HEK293 (cell line): ENCODE data around the gene DEPDC5.
A peak's percentile ranks its signal among the peaks of the same experiment; 100 is the strongest.

ENCODE experiments used
- CTCF ChIA-PET: fragments of 350-600 bp; formaldehyde crosslinking; extraction: SDS; loops from one replicate; lab custom pipeline; 2021; ENCODE audit warnings: antibody characterized with exemption; lab: Yijun Ruan, JAX
- POLR2A ChIA-PET: fragments of 300-600 bp; formaldehyde crosslinking; extraction: SDS; loops from one replicate; lab custom pipeline; 2020; ENCODE audit warnings: antibody characterized with exemption, inconsistent platforms; lab: Yijun Ruan, JAX
- H3K27ac ChIP-seq: fragments of 200-500 bp; sonication (Bioruptor generic); 2 replicates; pipeline ENCODE4 v1.5.1; 2014; ENCODE audit warnings: low read depth, low read length, control low read depth, inconsistent platforms; ENCODE audit errors: extremely low read depth
- H3K36me3 ChIP-seq, 2 experiments: fragments of 200-500 bp in 1 of 2; sonication (Bioruptor generic) in 1 of 2; 1 replicate in 1 of 2; 2 replicates in 1 of 2; pipeline ENCODE4 v1.5.1; 2014 to 2017; ENCODE audit warnings: inconsistent platforms in 2 of 2, low read length in 2 of 2; ENCODE audit not compliant: control insufficient read depth in 2 of 2, insufficient read depth in 1 of 2
- H3K4me1 ChIP-seq: fragments of 200-500 bp; sonication (Bioruptor generic); 2 replicates; pipeline ENCODE4 v1.5.1; 2014; ENCODE audit warnings: mild to moderate bottlenecking, low read length, inconsistent platforms; ENCODE audit not compliant: control insufficient read depth, insufficient read depth
- H3K4me3 ChIP-seq: 2 replicates; pipeline ENCODE4 v1.5.1; 2011; ENCODE audit warnings: low read depth, mild to moderate bottlenecking, control low read depth, low read length, moderate library complexity
- H3K9me3 ChIP-seq: fragments of 200-500 bp; sonication (Bioruptor generic); 2 replicates; pipeline ENCODE4 v1.5.1; 2014; ENCODE audit warnings: low read depth, low read length, inconsistent platforms; ENCODE audit not compliant: control insufficient read depth, insufficient read depth
- BCL11A ChIP-seq: fragments of 450-650 bp; formaldehyde crosslinking; IDR thresholded peaks from 2 replicates; pipeline ENCODE4 v1.5.1; 2016; ENCODE audit warnings: low read depth, missing biosample characterization, missing genetic modification characterization
- EGR2 ChIP-seq: fragments of 450-650 bp; formaldehyde crosslinking; IDR thresholded peaks from 2 replicates; pipeline ENCODE4 v1.5.1; 2016; ENCODE audit warnings: low read depth, missing biosample characterization, missing genetic modification characterization
- GLI4 ChIP-seq: fragments of 450-650 bp; formaldehyde crosslinking; IDR thresholded peaks from 2 replicates; pipeline ENCODE4 v1.5.1; 2016; ENCODE audit warnings: missing biosample characterization, missing genetic modification characterization
- GLIS2 ChIP-seq: fragments of 450-650 bp; formaldehyde crosslinking; IDR thresholded peaks from 2 replicates; pipeline ENCODE4 v1.5.1; 2016; ENCODE audit warnings: missing biosample characterization, missing genetic modification characterization
- SP7 ChIP-seq: fragments of 450-650 bp; formaldehyde crosslinking; IDR thresholded peaks from 2 replicates; pipeline ENCODE4 v1.5.1; 2016; ENCODE audit warnings: missing biosample characterization, missing genetic modification characterization
- ZBTB10 ChIP-seq: fragments of 450-650 bp; formaldehyde crosslinking; IDR thresholded peaks from 2 replicates; pipeline ENCODE4 v1.5.1; 2016; ENCODE audit warnings: missing biosample characterization, missing genetic modification characterization
- ZBTB17 ChIP-seq: fragments of 450-650 bp; formaldehyde crosslinking; IDR thresholded peaks from 2 replicates; pipeline ENCODE4 v1.5.1; 2016; ENCODE audit warnings: missing biosample characterization, missing genetic modification characterization
- ZFP41 ChIP-seq: fragments of 450-650 bp; formaldehyde crosslinking; IDR thresholded peaks from 2 replicates; pipeline ENCODE4 v1.5.1; 2016; ENCODE audit warnings: missing biosample characterization, missing genetic modification characterization, borderline replicate concordance
- ZNF169 ChIP-seq: fragments of 450-650 bp; formaldehyde crosslinking; IDR thresholded peaks from 2 replicates; pipeline ENCODE4 v1.5.1; 2016; ENCODE audit warnings: missing biosample characterization, missing genetic modification characterization
- ZNF174 ChIP-seq: fragments of 450-650 bp; formaldehyde crosslinking; IDR thresholded peaks from 2 replicates; pipeline ENCODE4 v1.5.0; 2017; ENCODE audit warnings: missing biosample characterization, mild to moderate bottlenecking, missing genetic modification characterization
- ZNF18 ChIP-seq: fragments of 450-650 bp; formaldehyde crosslinking; IDR thresholded peaks from 2 replicates; pipeline ENCODE4 v1.5.1; 2016; ENCODE audit warnings: missing biosample characterization, missing genetic modification characterization
- ZNF214 ChIP-seq: fragments of 450-650 bp; formaldehyde crosslinking; IDR thresholded peaks from 2 replicates; pipeline ENCODE4 v1.5.1; 2017; ENCODE audit warnings: missing biosample characterization, mild to moderate bottlenecking, missing genetic modification characterization, borderline replicate concordance
- ZNF23 ChIP-seq: fragments of 450-650 bp; formaldehyde crosslinking; IDR thresholded peaks from 2 replicates; pipeline ENCODE4 v1.5.1; 2016; ENCODE audit warnings: missing biosample characterization, missing genetic modification characterization, borderline replicate concordance
- ZNF248 ChIP-seq: fragments of 450-650 bp; formaldehyde crosslinking; IDR thresholded peaks from 2 replicates; pipeline ENCODE4 v1.5.1; 2017; ENCODE audit warnings: missing biosample characterization, missing genetic modification characterization
- ZNF292 ChIP-seq: fragments of 450-650 bp; formaldehyde crosslinking; IDR thresholded peaks from 2 replicates; pipeline ENCODE4 v1.5.1; 2016; ENCODE audit warnings: low read depth, missing biosample characterization, missing genetic modification characterization, borderline replicate concordance
- ZNF324 ChIP-seq: fragments of 450-650 bp; formaldehyde crosslinking; IDR thresholded peaks from 2 replicates; pipeline ENCODE4 v1.5.1; 2016; ENCODE audit warnings: missing biosample characterization, missing genetic modification characterization
- ZNF341 ChIP-seq: fragments of 450-650 bp; formaldehyde crosslinking; IDR thresholded peaks from 2 replicates; pipeline ENCODE4; 2016; ENCODE audit warnings: low read depth, missing biosample characterization, missing genetic modification characterization
- ZNF510 ChIP-seq: fragments of 450-650 bp; formaldehyde crosslinking; IDR thresholded peaks from 2 replicates; pipeline ENCODE4 v1.5.1; 2018; ENCODE audit warnings: mild to moderate bottlenecking, missing genetic modification characterization, missing biosample characterization; ENCODE audit not compliant: insufficient replicate concordance
- ZNF555 ChIP-seq: fragments of 450-650 bp; formaldehyde crosslinking; conservative IDR thresholded peaks from 2 replicates; pipeline ENCODE4 v1.5.1; 2017; ENCODE audit warnings: missing biosample characterization, mild to moderate bottlenecking, missing genetic modification characterization, inconsistent platforms
- ZNF571 ChIP-seq: fragments of 450-650 bp; formaldehyde crosslinking; IDR thresholded peaks from 2 replicates; pipeline ENCODE4 v1.5.0; 2017; ENCODE audit warnings: missing biosample characterization, missing genetic modification characterization
- ZNF585B ChIP-seq: fragments of 450-650 bp; formaldehyde crosslinking; IDR thresholded peaks from 2 replicates; pipeline ENCODE4 v1.5.1; 2016; ENCODE audit warnings: missing biosample characterization, missing genetic modification characterization
- ZNF596 ChIP-seq: fragments of 450-650 bp; IDR thresholded peaks from 2 replicates; pipeline ENCODE4 v1.5.0; 2018; ENCODE audit warnings: missing biosample characterization, mild to moderate bottlenecking, missing genetic modification characterization, moderate library complexity
- ZNF645 ChIP-seq: fragments of 450-650 bp; formaldehyde crosslinking; IDR thresholded peaks from 2 replicates; pipeline ENCODE4; 2016; ENCODE audit warnings: missing biosample characterization, missing genetic modification characterization
- ZNF654 ChIP-seq: fragments of 450-650 bp; formaldehyde crosslinking; IDR thresholded peaks from 2 replicates; pipeline ENCODE4 v1.5.1; 2016; ENCODE audit warnings: low read depth, missing biosample characterization, missing genetic modification characterization
- ZNF791 ChIP-seq: fragments of 450-650 bp; formaldehyde crosslinking; IDR thresholded peaks from 2 replicates; pipeline ENCODE4 v1.5.1; 2016; ENCODE audit warnings: missing biosample characterization, missing genetic modification characterization
- ZSCAN30 ChIP-seq: fragments of 450-650 bp; IDR thresholded peaks from 2 replicates; pipeline ENCODE4 v1.5.1; 2018; ENCODE audit warnings: missing biosample characterization, mild to moderate bottlenecking, missing genetic modification characterization, moderate library complexity

DEPDC5 gene

GRCh38 chr22:31935961-31936635, 182.3 kb downstream of the DEPDC5 start (continued):
- no peak for TF ChIP-seq BCL11A (tag by site-specific recombination)
- TF ChIP-seq EGR2: 0 out of 2 replicates have a peak, but pooled peaks have one; percentile 32
- no peak for TF ChIP-seq ZNF791 (tag by site-specific recombination)
- no peak for TF ChIP-seq ZNF23 (tag by site-specific recombination)
- TF ChIP-seq ZBTB17: peak; percentile 43; the same call in 1 of the 2 replicates

GRCh38 chr22:31937341-31937740, 183.5 kb downstream of the DEPDC5 start:
- ChIA-PET POLR2A (interaction anchor here (1.5 kb wide), 1 partner anchor 80 kb away, joined by 5 read pairs; no protein-coding TSS in a partner anchor), CTCF (interaction anchor here (0.9 to 1.6 kb wide), 2 partner anchors 33 kb away, joined by 3 to 9 read pairs; no protein-coding TSS in a partner anchor)
- Histone ChIP-seq H3K4me1 (no peaks in the 10 kb centered on the region), H3K9me3 (no peaks in the 10 kb centered on the region), H3K36me3 (no peaks in the 10 kb centered on the region), H3K4me3 (no peak overlapping the region), H3K27ac (no peak overlapping the region)
- TF ChIP-seq ZNF174 (tag by site-specific recombination): no peak
- no peak for TF ChIP-seq ZNF214 (tag by site-specific recombination)
- TF ChIP-seq ZFP41: no peak
- no peak for TF ChIP-seq ZNF324 (tag by site-specific recombination)
- TF ChIP-seq ZNF654 (tag by site-specific recombination): no peak
- no peak for TF ChIP-seq ZSCAN30 (tag by site-specific recombination)
- TF ChIP-seq ZNF169 (tag by site-specific recombination): no peak
- TF ChIP-seq ZNF645 (tag by site-specific recombination): no peak
- no peak for TF ChIP-seq GLIS2
- no peak for TF ChIP-seq ZNF18 (tag by site-specific recombination)
- TF ChIP-seq SP7 (tag by site-specific recombination): no peak
- no peak for TF ChIP-seq ZNF248 (tag by site-specific recombination)

GRCh38 chr22:31938296-31938695, 184.5 kb downstream of the DEPDC5 start:
- no peak for TF ChIP-seq ZNF571
- no peak for TF ChIP-seq SP7 (tag by site-specific recombination)
- no peak for TF ChIP-seq ZNF324 (tag by site-specific recombination)
- no peak for TF ChIP-seq ZNF292 (tag by site-specific recombination)
- TF ChIP-seq GLI4 (tag by site-specific recombination): no peak
- TF ChIP-seq ZNF585B (tag by site-specific recombination): no peak
- no peak for TF ChIP-seq ZNF645 (tag by site-specific recombination)
- no peak for TF ChIP-seq ZBTB10 (tag by site-specific recombination)
- TF ChIP-seq ZNF341 (tag by site-specific recombination): no peak
- TF ChIP-seq ZNF596 (tag by site-specific recombination): no peak
- TF ChIP-seq ZNF555 (tag by site-specific recombination): no peak
- TF ChIP-seq ZNF510 (tag by site-specific recombination): no peak
- TF ChIP-seq, all 188 proteins: peak for 0
- Histone ChIP-seq H3K9me3 (no peaks in the 10 kb centered on the region), H3K4me1 (0 out of 2 replicates have a peak, but pooled peaks cover under 1% of the 10 kb centered on the region), H3K27ac (no peak overlapping the region), H3K36me3 (no peaks in the 10 kb centered on the region), H3K4me3 (no peak overlapping the region)
- ChIA-PET CTCF (interaction anchor here (1.6 kb wide), 1 partner anchor 32 kb away, joined by 3 read pairs; no protein-coding TSS in a partner anchor), POLR2A (interaction anchor here (1.5 kb wide), 1 partner anchor 81 kb away, joined by 5 read pairs; no protein-coding TSS in a partner anchor)
